Fibroblast of villous mesenchyme (primary cell): Measurements from ENCODE around the gene TRMT44. TPM values are rescaled to one million over a fixed set of nuclear protein-coding genes. Genes with fewer than 3 reads are reported as not detected.

Experiments
- DNase-seq: peaks from one replicate; pipeline ENCODE4 v3.0.0-alpha.2; 2010; ENCODE audit warnings: low read depth
- H3K4me3 ChIP-seq: 2 replicates; pipeline ENCODE4 v1.5.1; 2011; ENCODE audit warnings: low read depth, mild to moderate bottlenecking, low read length
- total RNA-seq: library from RNA; depleted of rRNA; stranded (reverse); fragments of >200 nt; gene quantifications from 2 replicates; pipeline ENCODE4 v1.2.3, GENCODE V29; 2012
- TF ChIP-seq, protein P1 (sequence below): IDR thresholded peaks from 2 replicates; pipeline ENCODE4 v1.5.1; 2012; ENCODE audit warnings: low read depth, mild to moderate bottlenecking, low read length; ENCODE audit not compliant: insufficient read depth

Gene TRMT44
- total RNA-seq, 1 donor = 19.4 TPM

DNA sequence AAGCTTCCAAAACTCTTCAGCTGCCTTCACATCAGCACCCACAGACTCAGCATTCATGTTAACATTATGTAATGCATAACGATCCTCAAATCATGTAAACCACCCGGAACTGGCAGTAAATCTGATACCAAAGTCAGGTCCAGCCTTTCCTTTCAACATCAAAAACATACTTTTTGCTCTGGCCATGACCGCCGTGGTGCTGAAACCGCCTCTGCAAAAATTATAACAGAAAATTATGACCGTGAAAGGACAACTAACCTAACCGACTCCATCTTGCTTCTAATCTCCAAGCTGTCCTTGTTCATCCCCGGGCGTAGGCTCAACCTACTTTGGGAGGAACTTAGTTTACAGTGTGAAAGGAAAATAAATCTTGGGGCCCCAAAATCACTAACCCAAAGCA lies 51.6 kb downstream of the TRMT44 start:
- no peak overlapping the region for H3K4me3 ChIP-seq
- no peak for DNase-seq
- TF ChIP-seq, protein P1, sequence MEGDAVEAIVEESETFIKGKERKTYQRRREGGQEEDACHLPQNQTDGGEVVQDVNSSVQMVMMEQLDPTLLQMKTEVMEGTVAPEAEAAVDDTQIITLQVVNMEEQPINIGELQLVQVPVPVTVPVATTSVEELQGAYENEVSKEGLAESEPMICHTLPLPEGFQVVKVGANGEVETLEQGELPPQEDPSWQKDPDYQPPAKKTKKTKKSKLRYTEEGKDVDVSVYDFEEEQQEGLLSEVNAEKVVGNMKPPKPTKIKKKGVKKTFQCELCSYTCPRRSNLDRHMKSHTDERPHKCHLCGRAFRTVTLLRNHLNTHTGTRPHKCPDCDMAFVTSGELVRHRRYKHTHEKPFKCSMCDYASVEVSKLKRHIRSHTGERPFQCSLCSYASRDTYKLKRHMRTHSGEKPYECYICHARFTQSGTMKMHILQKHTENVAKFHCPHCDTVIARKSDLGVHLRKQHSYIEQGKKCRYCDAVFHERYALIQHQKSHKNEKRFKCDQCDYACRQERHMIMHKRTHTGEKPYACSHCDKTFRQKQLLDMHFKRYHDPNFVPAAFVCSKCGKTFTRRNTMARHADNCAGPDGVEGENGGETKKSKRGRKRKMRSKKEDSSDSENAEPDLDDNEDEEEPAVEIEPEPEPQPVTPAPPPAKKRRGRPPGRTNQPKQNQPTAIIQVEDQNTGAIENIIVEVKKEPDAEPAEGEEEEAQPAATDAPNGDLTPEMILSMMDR = no peak

DNA sequence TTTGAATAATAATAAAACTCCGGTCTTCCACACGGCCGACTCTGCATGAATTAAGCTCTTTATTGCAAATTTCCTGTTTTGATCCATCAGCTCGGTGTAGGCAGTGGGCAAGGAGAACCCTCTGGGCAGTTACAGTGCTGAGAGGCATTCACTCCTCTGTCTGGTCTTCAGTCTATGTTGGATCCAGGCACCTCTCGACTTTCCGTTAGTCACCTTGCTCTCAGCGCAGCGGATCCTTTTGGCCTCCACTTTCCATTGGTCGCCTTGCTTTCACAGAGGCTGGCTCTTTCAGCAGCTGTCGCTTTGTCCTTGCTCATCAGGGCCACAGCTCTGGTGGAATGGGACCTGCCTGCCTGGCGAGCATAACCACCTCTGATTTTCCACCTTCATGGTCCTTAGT lies 52.9 kb downstream of the TRMT44 start:
- TF ChIP-seq, protein P1 = no peak
- DNase-seq = no peak
- H3K4me3 ChIP-seq = no peak overlapping the region

DNA sequence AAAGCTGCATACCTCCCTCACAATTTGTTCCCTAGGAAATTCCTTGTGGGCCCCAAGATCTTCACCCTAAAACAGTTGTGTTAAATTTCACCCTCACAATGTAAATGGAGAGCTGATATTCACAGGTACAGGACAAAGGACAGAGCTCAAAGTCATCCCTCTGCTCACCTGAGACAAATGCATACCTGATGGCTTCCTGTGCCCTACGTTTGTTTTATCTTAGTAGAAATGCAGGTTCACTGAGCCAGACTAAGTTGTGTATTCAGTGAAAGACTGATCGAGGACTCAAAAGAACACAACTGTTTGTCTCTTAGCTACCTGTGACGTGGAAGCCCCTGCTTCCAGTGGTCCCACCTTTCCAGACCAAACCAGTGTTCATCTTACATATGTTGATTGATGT lies 53.6 kb downstream of the TRMT44 start:
- H3K4me3 ChIP-seq = no peak overlapping the region
- DNase-seq = no peak
- TF ChIP-seq, protein P1 = no peak

DNA sequence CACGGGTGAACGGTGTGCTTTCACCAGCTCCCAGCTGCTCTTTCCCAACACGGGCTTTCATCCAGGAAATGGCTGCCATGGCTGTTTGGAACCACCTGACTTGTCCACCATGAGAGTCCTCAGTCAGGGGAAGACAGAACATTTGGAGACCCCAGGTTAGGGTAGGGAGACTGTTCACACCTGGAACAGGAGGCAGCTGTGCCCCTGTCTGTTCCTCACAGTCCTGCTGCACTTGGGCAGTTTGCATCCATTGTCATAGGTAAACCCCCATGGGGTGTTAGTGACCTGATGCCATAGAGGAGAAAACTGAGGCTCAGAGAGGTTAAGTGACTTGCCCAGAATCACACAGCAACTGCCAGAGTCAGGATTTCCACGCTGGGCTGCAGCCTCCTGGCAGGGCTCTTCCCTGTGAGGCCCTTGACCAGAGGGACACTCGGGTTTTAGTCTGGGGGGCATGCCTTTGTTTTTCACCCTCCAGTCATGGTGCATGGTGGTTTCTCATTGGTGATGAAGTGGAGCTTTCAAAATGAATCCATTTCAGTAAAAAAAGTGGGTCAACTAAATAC lies 54.5 kb downstream of the TRMT44 start:
- no peak for DNase-seq
- TF ChIP-seq, protein P1 = no peak

DNA sequence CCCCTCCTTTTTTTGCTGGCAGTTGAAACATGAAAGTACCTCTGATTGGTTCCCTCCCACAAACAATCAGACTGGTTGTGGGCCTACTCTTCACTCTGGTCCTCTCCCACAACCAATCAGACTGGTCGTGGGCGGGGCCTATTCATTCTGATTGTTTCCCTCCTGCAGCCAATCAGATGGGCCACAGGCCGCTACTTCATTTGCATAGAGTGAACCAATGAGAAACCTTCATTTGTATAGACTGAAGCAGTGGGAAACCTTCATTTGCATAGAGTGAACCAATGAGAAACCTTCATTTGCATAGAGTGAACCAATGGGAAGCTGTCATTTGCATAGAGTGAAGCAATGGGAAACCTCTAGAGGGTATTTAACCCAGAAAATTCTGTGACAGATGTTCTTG lies 55.2 kb downstream of the TRMT44 start:
- H3K4me3 ChIP-seq = no peak overlapping the region
- no peak for DNase-seq

More for the DNA sequence above, 54.5 kb downstream of the TRMT44 start:
- H3K4me3 ChIP-seq = no peak overlapping the region

DNA sequence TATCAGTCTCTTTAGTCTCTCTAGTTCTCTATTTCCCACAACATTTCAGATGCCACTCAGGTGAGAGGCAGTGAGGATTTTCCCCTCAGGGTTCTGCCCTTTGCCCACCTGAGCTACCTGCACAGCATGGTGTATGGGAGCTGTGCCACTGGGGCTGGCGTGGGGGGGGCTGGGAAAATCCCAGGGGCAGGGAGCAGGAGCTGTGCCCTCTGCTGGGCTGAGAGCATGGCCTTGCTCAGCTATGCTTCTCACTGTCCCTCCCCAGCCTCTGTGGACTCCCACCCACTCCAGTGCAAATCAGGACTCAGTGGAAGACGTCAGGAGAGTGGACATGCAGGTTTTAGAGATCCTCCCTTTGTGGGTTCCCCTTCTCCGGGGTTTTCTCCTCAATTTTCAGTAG lies 57.2 kb downstream of the TRMT44 start:
- no peak overlapping the region for H3K4me3 ChIP-seq
- no peak for DNase-seq
- TF ChIP-seq, protein P1 = no peak

More for the DNA sequence above, 55.2 kb downstream of the TRMT44 start:
- TF ChIP-seq, protein P1 = no peak

DNA sequence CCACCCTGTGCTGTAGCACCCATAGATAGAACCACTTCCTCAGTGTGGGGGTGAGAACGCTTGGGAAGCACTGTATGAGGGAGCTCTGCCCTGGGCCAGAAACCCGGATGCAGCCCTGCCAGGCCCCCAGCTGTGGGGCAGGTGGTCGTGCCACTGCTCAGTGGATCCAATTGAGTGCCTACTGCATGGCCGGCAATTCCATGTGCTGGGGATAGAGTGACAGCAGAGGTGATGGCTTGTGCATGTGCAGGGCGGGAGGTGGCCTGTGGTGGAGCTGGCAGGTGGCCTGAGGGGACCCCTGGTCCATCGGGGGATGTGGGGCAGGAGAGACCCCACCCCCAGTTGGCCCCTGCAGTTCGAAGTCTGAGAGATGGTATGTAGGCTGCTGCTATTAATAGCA lies 60.4 kb downstream of the TRMT44 start:
- no peak for DNase-seq
- TF ChIP-seq, protein P1 = no peak
- no peak overlapping the region for H3K4me3 ChIP-seq
